NCI-H460 (cell line): ENCODE data around the gene LMCD1. TPM values are rescaled to one million over a fixed set of nuclear protein-coding genes. Genes with fewer than 3 reads are reported as not detected.

Experiments used
- DNase-seq: peaks from one replicate; pipeline ENCODE4 v3.0.0-alpha.2; 2016; ENCODE audit warnings: low read depth; ENCODE audit errors: extremely low read depth
- total RNA-seq: library from RNA; depleted of rRNA; stranded (reverse); fragments of >200 nt; shearing (Covaris generic); gene quantifications from 2 replicates; pipeline ENCODE4 v1.2.3, GENCODE V29; 2014

LMCD1 gene
- total RNA-seq, 1 experiment from 2014 or later: 5.7 TPM

GRCh38 chr3:8482960-8483665 lies 18.5 kb upstream of the LMCD1 start:
- no peak for DNase-seq

DNA sequence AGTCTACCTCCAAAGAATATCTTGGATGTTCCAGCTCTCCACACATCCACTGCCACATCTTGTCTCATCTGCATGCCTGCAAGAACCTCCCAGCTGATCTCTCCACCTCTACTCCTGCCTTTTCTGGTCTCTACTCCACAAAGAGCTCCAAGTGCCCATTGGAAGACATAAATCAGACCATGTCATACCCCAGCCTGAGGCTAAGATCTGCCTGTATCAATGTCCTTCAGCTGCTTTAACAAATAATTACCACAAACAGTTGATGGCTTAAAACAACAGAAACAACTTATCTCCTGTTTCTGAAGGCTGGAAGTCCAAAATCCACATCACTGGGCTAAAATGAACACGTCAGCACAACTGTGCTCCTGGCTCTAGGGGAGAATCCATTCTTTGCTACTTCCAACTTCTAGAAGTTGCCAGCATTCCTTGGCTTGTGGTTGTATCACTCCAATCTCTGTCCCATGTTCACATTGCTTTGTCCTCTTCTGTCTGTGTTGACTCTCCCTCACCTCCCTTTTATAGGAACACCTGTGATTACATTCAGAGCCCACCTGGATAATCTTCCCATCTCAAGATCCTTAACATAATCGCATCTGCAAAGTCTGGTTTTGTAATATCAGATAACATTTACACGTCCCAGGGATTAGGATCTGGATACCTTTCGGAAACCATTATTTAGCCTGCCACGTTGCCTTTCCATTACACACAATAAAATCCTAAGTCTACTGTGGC lies 17.0 kb upstream of the LMCD1 start:
- no peak for DNase-seq

DNA sequence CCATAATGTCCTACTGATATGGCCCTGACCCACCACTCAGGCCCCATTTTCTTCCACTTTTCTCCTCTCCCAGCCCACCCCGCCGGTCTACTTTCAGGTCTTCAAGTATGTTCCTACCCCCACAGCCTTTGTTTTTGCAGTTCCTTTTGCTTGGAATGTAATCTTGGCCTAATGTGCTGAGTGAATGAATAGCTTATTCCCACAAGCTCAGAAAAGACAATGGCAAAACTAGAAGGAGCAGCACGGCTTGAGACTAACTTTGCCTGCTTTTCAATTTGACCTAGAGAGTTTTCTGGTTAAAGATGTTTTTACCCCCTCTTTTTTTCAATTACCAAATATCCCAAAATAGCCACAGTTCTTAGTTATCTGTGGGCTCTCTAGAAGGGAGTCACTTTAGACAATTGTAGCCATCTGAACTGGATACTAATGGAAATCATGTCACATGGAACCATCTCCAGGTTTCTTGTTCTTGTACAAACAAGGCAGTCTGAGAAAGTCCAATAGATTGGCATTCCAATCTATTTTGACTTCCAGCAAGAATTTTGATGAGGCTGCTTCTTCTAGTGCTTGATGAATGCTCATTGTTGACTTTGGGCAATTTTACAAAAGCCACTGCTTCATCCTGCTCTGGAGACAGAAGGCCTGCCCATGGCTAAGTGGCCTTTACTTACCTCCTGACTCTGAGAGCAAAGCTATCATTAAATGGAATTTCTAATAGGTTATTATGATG lies 16.3 kb upstream of the LMCD1 start:
- DNase-seq: no peak

GRCh38 chr3:8485943-8486342 lies 15.7 kb upstream of the LMCD1 start:
- DNase-seq: no peak

- no peak for DNase-seq
Measured at GRCh38 chr3:8486434-8486833, 15.2 kb upstream of the LMCD1 start.

DNA sequence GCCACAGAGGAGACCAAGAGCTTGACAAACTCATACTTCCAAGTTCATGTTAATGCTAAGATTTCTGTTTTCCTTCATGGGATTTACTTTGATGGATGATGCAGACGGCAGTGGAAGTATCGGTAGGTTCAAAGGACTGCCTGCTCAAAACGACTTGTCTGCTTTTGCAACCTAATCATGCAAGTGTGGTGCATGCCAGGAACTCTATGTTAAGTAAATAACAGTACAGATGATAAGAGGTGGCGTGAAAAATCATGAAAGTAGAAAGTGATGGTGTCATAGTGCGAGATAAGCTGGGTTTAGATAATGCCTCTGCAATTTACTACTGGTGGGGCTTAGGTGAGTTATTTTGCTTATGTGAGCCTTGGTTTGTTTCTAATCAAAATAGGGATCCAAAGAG lies 14.7 kb upstream of the LMCD1 start:
- DNase-seq: no peak

- DNase-seq: no peak
Measured at GRCh38 chr3:8488411-8488810, 13.2 kb upstream of the LMCD1 start.

- no peak for DNase-seq
Measured at GRCh38 chr3:8488877-8489276, 12.7 kb upstream of the LMCD1 start.

- DNase-seq: no peak
Measured at GRCh38 chr3:8489278-8489792, 12.3 kb upstream of the LMCD1 start.

DNA sequence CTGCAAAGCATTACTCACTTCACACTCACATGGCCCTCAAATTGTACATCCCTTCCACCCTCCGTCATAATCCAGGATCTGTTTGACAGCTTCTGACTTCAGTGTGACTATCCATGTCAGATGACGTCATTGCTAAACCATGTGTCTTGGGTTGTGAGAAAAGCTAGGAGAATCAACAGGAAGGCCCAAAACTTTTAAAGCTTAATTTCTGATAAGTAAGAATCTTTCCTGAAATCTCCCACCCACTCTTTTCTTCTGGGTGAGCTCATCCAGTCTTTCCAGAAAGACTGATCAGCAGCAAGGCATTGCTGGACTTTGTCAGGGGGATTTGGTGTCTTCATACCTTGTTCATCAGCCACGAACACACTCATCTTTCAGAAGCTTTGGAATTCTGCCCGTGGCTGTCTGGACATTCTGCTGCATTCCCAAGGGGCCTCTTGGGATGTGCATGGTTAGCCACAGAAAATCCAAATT lies 11.5 kb upstream of the LMCD1 start:
- DNase-seq: peak; percentile 41

DNA sequence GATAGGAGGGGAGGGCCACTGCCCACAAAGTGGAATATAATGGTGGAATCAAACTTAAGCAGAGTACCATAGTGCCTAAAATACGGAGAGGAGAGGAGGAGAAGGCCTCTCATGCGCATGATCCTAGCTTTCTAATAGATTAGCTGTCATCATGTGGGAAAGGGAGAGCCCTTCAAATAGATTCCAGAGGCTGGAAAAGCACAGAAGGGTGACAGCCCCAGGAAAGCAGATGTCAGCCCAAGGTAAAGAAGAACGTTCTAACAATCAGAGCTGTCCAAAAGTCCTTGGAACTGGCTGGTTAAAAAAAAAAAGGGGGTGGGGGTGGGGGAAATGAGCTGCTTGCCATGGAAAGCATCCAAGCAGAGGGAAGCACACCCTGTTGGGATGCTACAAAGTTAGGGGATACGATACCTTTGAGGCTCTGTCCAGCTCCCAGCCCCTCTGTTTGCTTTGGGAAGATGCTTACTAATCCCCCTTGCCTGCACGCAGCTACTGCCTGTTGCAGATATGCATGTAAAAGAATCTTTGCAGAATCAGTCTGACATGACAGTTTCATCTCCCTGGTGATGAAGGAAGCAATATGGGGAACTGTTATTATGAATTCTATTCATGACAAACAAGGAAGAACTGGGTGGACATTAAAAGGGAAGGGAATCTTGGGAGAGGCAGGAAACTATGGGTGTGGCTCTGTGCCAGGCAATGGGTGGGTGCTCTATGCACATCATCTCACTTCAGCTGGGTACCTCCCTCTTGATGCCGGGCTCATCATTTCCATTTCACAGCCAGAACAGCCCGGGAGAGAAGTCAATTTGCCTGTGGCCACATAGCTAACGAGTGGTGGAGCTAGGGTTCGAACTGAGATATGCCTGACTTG lies 10.1 kb upstream of the LMCD1 start:
- DNase-seq: no peak

DNA sequence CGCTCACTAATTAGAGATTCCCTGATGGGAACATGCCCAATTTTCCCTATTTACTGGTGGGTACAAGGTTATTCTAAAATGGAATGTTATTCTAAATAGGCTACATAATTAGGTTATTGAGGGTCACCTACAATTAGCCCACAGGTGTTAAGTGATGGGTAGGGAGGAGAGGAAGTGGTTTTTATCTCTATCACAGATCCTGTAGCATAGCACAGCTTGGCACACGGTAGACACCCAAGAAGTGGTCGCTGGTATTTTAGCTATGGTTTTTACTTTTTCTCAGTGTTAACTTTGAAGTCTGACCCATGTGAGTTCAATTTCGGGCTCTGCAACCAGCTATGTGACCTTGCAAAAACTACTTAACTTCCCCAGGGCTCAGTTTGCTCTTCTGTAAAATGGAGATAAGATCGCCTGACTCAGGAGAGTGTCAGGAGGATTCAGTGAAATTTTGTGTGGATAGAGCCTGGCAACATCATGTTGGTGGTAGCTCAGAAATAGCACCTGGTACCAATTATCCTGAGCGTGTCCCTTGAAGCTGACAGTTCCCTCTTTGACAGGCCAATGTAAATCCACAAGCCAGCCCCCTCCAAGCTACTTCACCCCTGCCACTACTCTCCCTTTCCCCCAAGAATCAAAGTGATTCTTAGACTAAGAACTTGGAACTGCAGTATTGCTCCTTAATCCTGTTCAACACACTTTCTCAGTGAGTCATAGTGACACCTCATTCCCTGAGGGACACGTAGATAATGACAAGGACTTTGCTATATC lies 8.7 kb upstream of the LMCD1 start:
- no peak for DNase-seq

- DNase-seq: no peak
Measured at GRCh38 chr3:8493744-8494143, 7.9 kb upstream of the LMCD1 start.

DNA sequence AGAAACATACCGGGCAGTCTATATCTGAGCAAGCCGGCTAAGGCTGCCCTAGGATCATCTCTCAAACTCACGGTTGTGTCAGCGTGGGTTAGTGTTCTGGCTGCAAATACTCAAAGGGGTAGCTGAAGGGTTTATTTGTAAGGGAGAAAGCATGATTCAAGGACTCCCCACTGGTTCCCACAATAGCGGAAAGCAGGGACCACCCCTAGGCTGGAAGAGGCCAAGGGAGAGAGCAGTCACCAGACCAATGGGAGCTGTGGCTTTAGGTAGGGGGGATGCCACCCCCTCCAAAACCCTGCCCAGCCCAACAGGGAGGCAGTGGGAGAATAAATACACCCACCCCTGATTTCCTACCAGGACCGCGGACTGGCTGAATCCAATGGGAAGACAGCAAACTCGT lies 7.3 kb upstream of the LMCD1 start:
- no peak for DNase-seq

DNA sequence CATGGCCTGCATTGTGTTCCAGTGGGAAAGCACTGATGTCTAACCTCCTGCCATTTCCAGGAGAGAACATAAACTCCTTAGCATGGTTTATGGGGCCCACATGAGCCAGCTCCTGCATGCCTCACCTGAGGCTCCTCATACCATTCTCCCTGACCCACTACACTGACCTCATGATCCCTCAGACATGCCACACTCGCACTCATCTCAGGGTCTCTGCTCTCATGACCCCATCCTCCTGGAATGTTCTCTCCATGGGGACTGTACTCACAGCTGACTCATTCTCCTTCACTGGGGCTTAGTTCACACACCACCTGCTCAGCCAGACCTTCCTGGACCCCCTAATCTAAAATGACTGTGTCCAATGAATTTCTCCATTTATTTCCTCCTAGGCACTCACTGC lies 4.0 kb upstream of the LMCD1 start:
- no peak for DNase-seq

DNA sequence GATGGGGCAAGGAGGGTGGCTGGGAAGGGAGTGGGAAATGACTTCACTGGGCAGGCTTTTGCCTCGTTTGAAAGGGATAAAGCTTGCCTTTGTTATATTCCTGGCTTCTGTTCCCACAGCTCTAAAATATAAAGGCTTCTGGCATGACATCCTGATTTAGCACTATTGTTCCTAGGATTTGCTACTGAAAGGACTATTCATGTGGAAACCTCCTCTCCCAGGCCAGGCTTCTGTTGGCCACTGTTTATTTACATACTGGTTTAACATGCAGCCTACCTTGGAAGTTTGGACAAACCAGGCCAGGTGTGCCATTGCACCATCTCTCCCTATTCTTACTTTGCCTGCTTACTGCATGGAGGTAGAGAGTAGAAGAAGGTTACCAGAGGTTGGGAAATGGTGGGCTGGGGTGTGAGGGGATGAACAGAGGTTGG lies 2.4 kb upstream of the LMCD1 start:
- DNase-seq: no peak

DNA sequence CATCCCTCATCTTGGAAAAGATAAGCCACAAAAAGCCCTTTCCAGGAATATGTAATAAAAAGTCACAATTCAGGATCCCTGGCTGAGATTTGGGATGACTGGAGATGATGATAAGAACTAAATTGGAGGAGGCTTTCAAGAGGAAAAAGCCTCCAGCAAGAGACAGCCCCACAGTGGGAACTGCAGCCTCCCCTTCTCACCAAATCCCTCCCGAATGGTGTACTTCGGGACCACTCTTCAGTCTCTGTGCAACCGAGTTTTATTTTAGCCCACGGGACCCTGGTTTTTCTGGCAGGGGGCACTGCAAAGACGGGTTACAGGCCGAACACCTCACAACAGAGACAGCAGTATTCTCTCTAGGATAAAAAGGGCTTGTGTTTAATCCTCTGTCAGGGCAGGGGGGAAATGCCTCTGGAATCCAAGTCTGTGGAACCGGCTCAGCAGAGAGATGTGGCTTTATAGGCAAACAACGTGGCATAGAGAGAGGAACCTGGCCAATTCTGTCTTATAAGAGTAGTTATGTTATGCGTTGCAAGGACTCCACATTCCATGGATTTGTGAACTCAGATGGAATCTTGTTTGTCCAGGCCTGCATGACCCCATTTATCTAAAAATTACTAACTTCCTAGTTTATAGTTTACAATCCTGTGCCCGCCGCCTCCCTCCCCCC lies 1.2 kb upstream of the LMCD1 start:
- DNase-seq: no peak

DNA sequence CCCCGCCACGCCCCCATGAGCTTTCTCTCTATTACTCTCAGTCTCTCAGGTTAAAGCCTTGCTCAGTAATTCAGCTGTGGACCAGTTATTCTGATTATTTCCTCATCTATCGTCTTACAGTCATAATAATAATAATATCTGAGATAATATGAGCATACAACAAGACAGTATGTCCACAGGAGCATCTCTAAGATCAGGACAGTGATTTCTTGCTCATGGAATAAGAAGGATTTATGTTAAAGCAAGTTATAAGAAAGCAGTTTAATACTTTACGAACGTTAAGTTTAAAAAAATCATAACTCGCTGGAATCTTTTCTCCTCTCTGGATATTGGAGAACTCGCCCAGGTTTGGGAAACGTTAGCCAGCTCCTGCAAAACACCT lies 643 bp upstream of the LMCD1 start:
- DNase-seq: no peak

GRCh38 chr3:8503461-8503860 lies 1.8 kb downstream of the LMCD1 start:
- no peak for DNase-seq
